Kidney (tissue), 14 donors: ENCODE results near the gene ARL6IP6. TPM values are rescaled to one million over a fixed set of nuclear protein-coding genes. Genes with fewer than 3 reads are reported as not detected.
"Not testable (repeated sequence)": the region's sequence is repeated elsewhere in the genome, so short reads cannot be mapped to it uniquely, and the experiment has no call there.

Experiments
- DNase-seq, 5 donors: peaks; one replicate each; pipeline ENCODE4 v3.0.0-alpha.2; 2013 to 2020
- FAIRE-seq: peaks from 2 replicates; lab custom pipeline; 2012; peaks lifted over from hg19 to GRCh38; lab: Jason Lieb, UNC
- H3K27ac ChIP-seq, 2 donors: one replicate each; pipeline ENCODE4 v1.7.0; 2013; ENCODE audit warnings: low read depth in 2 of 2, low read length in 2 of 2, inconsistent platforms in 1 of 2
- H3K27me3 ChIP-seq: one replicate; pipeline ENCODE4 v1.7.1; 2013; ENCODE audit warnings: low read length, inconsistent platforms; ENCODE audit not compliant: control insufficient read depth, insufficient read depth
- H3K36me3 ChIP-seq, 3 donors: one replicate each; pipeline versions ENCODE4 v1.7.0 to v1.7.1; 2013; ENCODE audit warnings: low read length in 3 of 3, control low read depth in 1 of 3, inconsistent platforms in 1 of 3; ENCODE audit not compliant: insufficient read depth in 3 of 3, control insufficient read depth in 2 of 3
- H3K4me1 ChIP-seq, 3 donors: one replicate each; pipeline versions ENCODE4 v1.7.0 to v1.7.1; 2013; ENCODE audit warnings: low read length in 3 of 3, inconsistent platforms in 1 of 3, low read depth in 1 of 3; ENCODE audit not compliant: control insufficient read depth in 2 of 3, insufficient read depth in 2 of 3
- H3K4me3 ChIP-seq, 3 donors: one replicate each; pipeline versions ENCODE4 v1.7.0 to v1.8.1; 2013; ENCODE audit warnings: low read length in 3 of 3, control low read depth in 1 of 3, inconsistent platforms in 1 of 3
- H3K9ac ChIP-seq, 3 donors: one replicate each; pipeline versions ENCODE4 v1.7.0 to v1.7.1; 2013; ENCODE audit warnings: low read length in 3 of 3, control low read depth in 1 of 3, inconsistent platforms in 1 of 3
- H3K9me3 ChIP-seq, 3 donors: one replicate each; pipeline versions ENCODE4 v1.7.0 to v1.7.1; 2013; ENCODE audit warnings: low read length in 3 of 3, control low read depth in 1 of 3, inconsistent platforms in 1 of 3; ENCODE audit not compliant: control insufficient read depth in 2 of 3, insufficient read depth in 1 of 3
- CTCF ChIP-seq: IDR thresholded peaks from 3 replicates; pipeline ENCODE4 v1.5.1; 2012; ENCODE audit warnings: mild to moderate bottlenecking, moderate library complexity, borderline replicate concordance; ENCODE audit not compliant: insufficient read depth; ENCODE audit errors: extremely low read depth
- intact Hi-C: fragments of 100-400 bp; cut with DNase I; formaldehyde crosslinking; loops from one replicate; pipeline ENCODE4 v1.11.1; 2022
- polyA plus RNA-seq: library from polyadenylated mRNA; stranded (reverse); fragments of 350-450 nt; fragmentation: Illumina TruSeq; extraction: RNeasy Lipid Tissue Mini Kit (QIAGEN cat#74804); gene quantifications from one replicate; pipeline ENCODE4 v1.2.3, GENCODE V29; 2014; ENCODE audit warnings: low read depth, low replicate concordance; ENCODE audit not compliant: insufficient read depth
- total RNA-seq: library from RNA; stranded (reverse); fragmentation: NEBNext Ultra II Directional; extraction: Animal tissue kit (Norgen Biotek cat#: 25700); gene quantifications from one replicate; pipeline ENCODE4 v1.2.1, GENCODE V29; 2021
- donor health status: control.
- donor health status: control.
- donor health status: control.
- donor health status: control.
- donor health status: control.
- donor health status: DM: yes; HTN: yes; CAD: no.
- donor health status: Normal renal cell carcinoma (clear cell type).

The ARL6IP6 gene
- total and polyA plus RNA-seq, 2 donors from 2014 or later = 9.3 to 15.5 TPM

GRCh38 chr2:152723918-152724317 lies 5.5 kb downstream of the ARL6IP6 start:
- intact Hi-C loops = no loop called here
- no peak for FAIRE-seq
- no peak for TF ChIP-seq CTCF
- no peaks in the 10 kb centered on the region for H3K9me3 ChIP-seq
- DNase-seq = no peak
- peaks cover 0 to 3% (median 0%) of the 10 kb centered on the region in 3 donors for H3K36me3 ChIP-seq
- H3K27me3 ChIP-seq = no peaks in the 10 kb centered on the region
- no peak overlapping the region for H3K27ac ChIP-seq
- H3K9ac ChIP-seq = no peak overlapping the region
- peaks cover 0 to 2% (median 0%) of the 10 kb centered on the region in 3 donors for H3K4me1 ChIP-seq
- H3K4me3 ChIP-seq = no peak overlapping the region

GRCh38 chr2:152729844-152730243 lies 11.4 kb downstream of the ARL6IP6 start:
- intact Hi-C loops = no loop called here

GRCh38 chr2:152730591-152731333 lies 12.3 kb downstream of the ARL6IP6 start:
- intact Hi-C loops = no loop called here
- H3K9me3 ChIP-seq = no peaks in the 10 kb centered on the region
- FAIRE-seq (no peak), DNase-seq (no peak)
- TF ChIP-seq CTCF = no peak
- no peak overlapping the region for H3K27ac ChIP-seq
- H3K9ac ChIP-seq = no peak overlapping the region
- no peaks in the 10 kb centered on the region for H3K27me3 ChIP-seq
- peaks cover 0 to 3% (median 0%) of the 10 kb centered on the region in 3 donors for H3K36me3 ChIP-seq
- H3K4me3 ChIP-seq = no peak overlapping the region
- H3K4me1 ChIP-seq = peaks cover 0 to 2% (median 0%) of the 10 kb centered on the region in 3 donors

More at GRCh38 chr2:152729844-152730243, 11.4 kb downstream of the ARL6IP6 start:
- Histone ChIP-seq H3K27me3 (no peaks in the 10 kb centered on the region), H3K9ac (no peak overlapping the region), H3K9me3 (no peaks in the 10 kb centered on the region), H3K36me3 (peaks cover 0 to 3% (median 0%) of the 10 kb centered on the region in 3 donors), H3K27ac (no peak overlapping the region), H3K4me1 (peaks cover 0 to 2% (median 0%) of the 10 kb centered on the region in 3 donors), H3K4me3 (no peak overlapping the region)
- FAIRE-seq (no peak), DNase-seq (no peak)
- no peak for TF ChIP-seq CTCF

- H3K27ac ChIP-seq, H3K4me3 ChIP-seq, intact Hi-C loops, DNase-seq, H3K9ac ChIP-seq, H3K27me3 ChIP-seq, FAIRE-seq, H3K36me3 ChIP-seq, H3K4me1 ChIP-seq, H3K9me3 ChIP-seq: not testable (repeated sequence)
Measured at GRCh38 chr2:152737509-152737908, 19.1 kb downstream of the ARL6IP6 start.
